HepG2 (cell line): Measurements from ENCODE around the gene HS3ST5. TPM values are rescaled to one million over a fixed set of nuclear protein-coding genes. Genes with fewer than 3 reads are reported as not detected.
A peak's percentile ranks its signal among the peaks of the same experiment; 100 is the strongest.

Experiments
- ARNT2 ChIP-seq: sonication (generic); formaldehyde crosslinking; IDR thresholded peaks from 2 replicates; pipeline ENCODE4 v1.8.0; 2022; ENCODE audit warnings: mild to moderate bottlenecking, low read depth, missing genetic modification reagents, moderate library complexity
- ERF ChIP-seq: IDR thresholded peaks from 2 replicates; pipeline ENCODE4 v1.6.1; 2018; ENCODE audit warnings: missing biosample characterization, missing genetic modification reagents
- HNRNPH1 ChIP-seq: fragments of 200-400 bp; formaldehyde crosslinking; optimal IDR thresholded peaks from 2 replicates; pipeline ENCODE3; 2017; ENCODE audit warnings: mild to moderate bottlenecking, low read depth, low read length
- JUND ChIP-seq: sonication (generic); formaldehyde crosslinking; IDR thresholded peaks from 2 replicates; pipeline ENCODE4 v1.8.0; 2022; ENCODE audit warnings: mild to moderate bottlenecking, missing genetic modification reagents
- MZF1 ChIP-seq: sonication (generic); formaldehyde crosslinking; IDR thresholded peaks from 2 replicates; pipeline ENCODE4 v1.8.1; 2023; ENCODE audit warnings: mild to moderate bottlenecking, missing genetic modification reagents, borderline replicate concordance
- RCOR2 ChIP-seq: IDR thresholded peaks from 2 replicates; pipeline ENCODE4 v1.6.1; 2016; ENCODE audit warnings: missing biosample characterization, missing genetic modification reagents
- RFXANK ChIP-seq: IDR thresholded peaks from 2 replicates; pipeline ENCODE4 v1.6.1; 2016
- SNAI1 ChIP-seq: sonication (generic); formaldehyde crosslinking; IDR thresholded peaks from 2 replicates; pipeline ENCODE4 v1.5.0; 2020; ENCODE audit warnings: mild to moderate bottlenecking, missing genetic modification reagents, borderline replicate concordance
- SOX6 ChIP-seq, 2 experiments: fragments of 450-650 bp in 1 of 2; sonication (generic) in 1 of 2; formaldehyde crosslinking in 1 of 2; IDR thresholded peaks; 2 replicates each; pipeline versions ENCODE4 v1.4.0 to v1.6.1; 2017 to 2020; ENCODE audit warnings: antibody characterized with exemption in 1 of 2, mild to moderate bottlenecking in 1 of 2, missing genetic modification reagents in 1 of 2
- TCF7L2 ChIP-seq: IDR thresholded peaks from 2 replicates; pipeline ENCODE4 v1.6.1; 2011; ENCODE audit warnings: mild to moderate bottlenecking, low read depth, low read length, moderate library complexity
- TFE3 ChIP-seq: IDR thresholded peaks from 2 replicates; pipeline ENCODE4 v1.6.1; 2016
- ZEB1 ChIP-seq: IDR thresholded peaks from 2 replicates; pipeline ENCODE4 v1.6.1; 2012; ENCODE audit warnings: mild to moderate bottlenecking, low read depth, inconsistent platforms; ENCODE audit not compliant: insufficient replicate concordance
- ZFP37 ChIP-seq: sonication (generic); formaldehyde crosslinking; IDR thresholded peaks from 2 replicates; pipeline ENCODE4 v1.4.0; 2020; ENCODE audit warnings: missing genetic modification reagents, borderline replicate concordance
- ZIK1 ChIP-seq: sonication (generic); formaldehyde crosslinking; IDR thresholded peaks from 2 replicates; pipeline ENCODE4 v1.5.0; 2020; ENCODE audit warnings: mild to moderate bottlenecking, low read depth, missing genetic modification reagents, borderline replicate concordance
- ZNF629 ChIP-seq: sonication (generic); formaldehyde crosslinking; conservative IDR thresholded peaks from 2 replicates; pipeline ENCODE4 v1.5.0; 2020; ENCODE audit warnings: missing genetic modification reagents
- polyA plus RNA-seq, 8 experiments: library from polyadenylated mRNA; depleted of rRNA in 3 of 8; stranded (reverse) in 7 of 8; unstranded in 1 of 8; fragments of >200 nt; fragmentation: Illumina TruSeq in 4 of 8; extraction: Trizol in 4 of 8; gene quantifications; 2 replicates each; pipeline versions ENCODE4 v1.2.1 to v1.2.3, GENCODE V29; 2011 to 2016; ENCODE audit warnings: low read depth in 4 of 8, missing spikeins in 1 of 8, mixed read lengths in 1 of 8; ENCODE audit not compliant: insufficient read depth in 1 of 8
- total RNA-seq, 5 experiments: library from RNA; depleted of rRNA; stranded (reverse); fragments of >200 nt; fragmentation: Illumina TruSeq; extraction: Trizol; gene quantifications; 2 replicates each; pipeline ENCODE4 v1.2.3, GENCODE V29; 2016; ENCODE audit warnings: low read depth in 1 of 5
- TF ChIP-seq, protein P1 (sequence below): IDR thresholded peaks from 2 replicates; pipeline ENCODE4 v1.6.1; 2016; ENCODE audit warnings: low read depth, missing genetic modification reagents, missing compliant biosample characterization
- TF ChIP-seq, protein P2 (sequence below): IDR thresholded peaks from 2 replicates; pipeline ENCODE4 v1.6.1; 2018; ENCODE audit warnings: missing genetic modification reagents, mild to moderate bottlenecking, missing compliant biosample characterization

The HS3ST5 gene
- total and polyA plus RNA-seq, 2 of the 13 experiments (the other 11 are each of a cell fraction or from before 2014, with no cell fraction given): 1.1 to 1.6 TPM

- no peak for TF ChIP-seq JUND (CRISPR knock-in tag)
- TF ChIP-seq SOX6 (IDR thresholded peaks at IDR 0.05): no peak
- TF ChIP-seq SOX6 (CRISPR knock-in tag; IDR thresholded peaks at IDR 0.05): no peak
- no peak for TF ChIP-seq ZIK1 (CRISPR knock-in tag)
- TF ChIP-seq TFE3 (CRISPR knock-in tag): no peak
- no peak for TF ChIP-seq TCF7L2
- no peak; the same call in 1 of the 2 replicates for TF ChIP-seq ERF
- TF ChIP-seq SNAI1 (CRISPR knock-in tag): no peak
- TF ChIP-seq, protein P1, sequence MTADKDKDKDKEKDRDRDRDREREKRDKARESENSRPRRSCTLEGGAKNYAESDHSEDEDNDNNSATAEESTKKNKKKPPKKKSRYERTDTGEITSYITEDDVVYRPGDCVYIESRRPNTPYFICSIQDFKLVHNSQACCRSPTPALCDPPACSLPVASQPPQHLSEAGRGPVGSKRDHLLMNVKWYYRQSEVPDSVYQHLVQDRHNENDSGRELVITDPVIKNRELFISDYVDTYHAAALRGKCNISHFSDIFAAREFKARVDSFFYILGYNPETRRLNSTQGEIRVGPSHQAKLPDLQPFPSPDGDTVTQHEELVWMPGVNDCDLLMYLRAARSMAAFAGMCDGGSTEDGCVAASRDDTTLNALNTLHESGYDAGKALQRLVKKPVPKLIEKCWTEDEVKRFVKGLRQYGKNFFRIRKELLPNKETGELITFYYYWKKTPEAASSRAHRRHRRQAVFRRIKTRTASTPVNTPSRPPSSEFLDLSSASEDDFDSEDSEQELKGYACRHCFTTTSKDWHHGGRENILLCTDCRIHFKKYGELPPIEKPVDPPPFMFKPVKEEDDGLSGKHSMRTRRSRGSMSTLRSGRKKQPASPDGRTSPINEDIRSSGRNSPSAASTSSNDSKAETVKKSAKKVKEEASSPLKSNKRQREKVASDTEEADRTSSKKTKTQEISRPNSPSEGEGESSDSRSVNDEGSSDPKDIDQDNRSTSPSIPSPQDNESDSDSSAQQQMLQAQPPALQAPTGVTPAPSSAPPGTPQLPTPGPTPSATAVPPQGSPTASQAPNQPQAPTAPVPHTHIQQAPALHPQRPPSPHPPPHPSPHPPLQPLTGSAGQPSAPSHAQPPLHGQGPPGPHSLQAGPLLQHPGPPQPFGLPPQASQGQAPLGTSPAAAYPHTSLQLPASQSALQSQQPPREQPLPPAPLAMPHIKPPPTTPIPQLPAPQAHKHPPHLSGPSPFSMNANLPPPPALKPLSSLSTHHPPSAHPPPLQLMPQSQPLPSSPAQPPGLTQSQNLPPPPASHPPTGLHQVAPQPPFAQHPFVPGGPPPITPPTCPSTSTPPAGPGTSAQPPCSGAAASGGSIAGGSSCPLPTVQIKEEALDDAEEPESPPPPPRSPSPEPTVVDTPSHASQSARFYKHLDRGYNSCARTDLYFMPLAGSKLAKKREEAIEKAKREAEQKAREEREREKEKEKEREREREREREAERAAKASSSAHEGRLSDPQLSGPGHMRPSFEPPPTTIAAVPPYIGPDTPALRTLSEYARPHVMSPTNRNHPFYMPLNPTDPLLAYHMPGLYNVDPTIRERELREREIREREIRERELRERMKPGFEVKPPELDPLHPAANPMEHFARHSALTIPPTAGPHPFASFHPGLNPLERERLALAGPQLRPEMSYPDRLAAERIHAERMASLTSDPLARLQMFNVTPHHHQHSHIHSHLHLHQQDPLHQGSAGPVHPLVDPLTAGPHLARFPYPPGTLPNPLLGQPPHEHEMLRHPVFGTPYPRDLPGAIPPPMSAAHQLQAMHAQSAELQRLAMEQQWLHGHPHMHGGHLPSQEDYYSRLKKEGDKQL (CRISPR knock-in tag): no peak
- TF ChIP-seq, protein P2, sequence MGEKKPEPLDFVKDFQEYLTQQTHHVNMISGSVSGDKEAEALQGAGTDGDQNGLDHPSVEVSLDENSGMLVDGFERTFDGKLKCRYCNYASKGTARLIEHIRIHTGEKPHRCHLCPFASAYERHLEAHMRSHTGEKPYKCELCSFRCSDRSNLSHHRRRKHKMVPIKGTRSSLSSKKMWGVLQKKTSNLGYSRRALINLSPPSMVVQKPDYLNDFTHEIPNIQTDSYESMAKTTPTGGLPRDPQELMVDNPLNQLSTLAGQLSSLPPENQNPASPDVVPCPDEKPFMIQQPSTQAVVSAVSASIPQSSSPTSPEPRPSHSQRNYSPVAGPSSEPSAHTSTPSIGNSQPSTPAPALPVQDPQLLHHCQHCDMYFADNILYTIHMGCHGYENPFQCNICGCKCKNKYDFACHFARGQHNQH: no peak
- TF ChIP-seq HNRNPH1: no peak
- no peak for TF ChIP-seq MZF1 (CRISPR knock-in tag)
- TF ChIP-seq RCOR2 (CRISPR knock-in tag): peak; percentile 78
- TF ChIP-seq ZNF629 (CRISPR knock-in tag): peak; percentile 97
- TF ChIP-seq ZFP37: no peak
- no peak for TF ChIP-seq ZEB1
- TF ChIP-seq RFXANK (CRISPR knock-in tag): no peak
- no peak for TF ChIP-seq ARNT2
Measured at GRCh38 chr6:114171473-114171872, 171.3 kb downstream of the HS3ST5 start (continued).
